Trophoblast cell (in vitro differentiated cells and primary cell): ENCODE measurements around the gene TRIM41.
A peak's percentile ranks its signal among the peaks of the same experiment; 100 is the strongest.
"Not testable (repeated sequence)": the region's sequence is repeated elsewhere in the genome, so short reads cannot be mapped to it uniquely, and the experiment has no call there.

Experiments
- DNase-seq, 2 donors: peaks; one replicate each; pipeline ENCODE4 v3.0.0-alpha.2; 2016
- H2AFZ ChIP-seq: 2 replicates; pipeline ENCODE4 v1.6.1; 2013; ENCODE audit warnings: low read length, moderate library complexity, mild to moderate bottlenecking; ENCODE audit not compliant: insufficient read depth, poor library complexity
- H2AK5ac ChIP-seq: 2 replicates; pipeline ENCODE4 v1.6.1; 2013; ENCODE audit warnings: mild to moderate bottlenecking, low read length
- H2BK120ac ChIP-seq: 2 replicates; pipeline ENCODE4 v1.6.1; 2013; ENCODE audit warnings: low read length, mild to moderate bottlenecking, moderate library complexity; ENCODE audit not compliant: insufficient read depth, poor library complexity
- H2BK12ac ChIP-seq: 2 replicates; pipeline ENCODE4 v1.6.1; 2013; ENCODE audit warnings: mild to moderate bottlenecking, low read length, moderate library complexity
- H2BK5ac ChIP-seq: 2 replicates; pipeline ENCODE4 v1.6.1; 2013; ENCODE audit warnings: low read length, low read depth, moderate library complexity, mild to moderate bottlenecking; ENCODE audit not compliant: poor library complexity
- H3K14ac ChIP-seq: 2 replicates; pipeline ENCODE4 v1.6.1; 2013; ENCODE audit warnings: mild to moderate bottlenecking, low read length
- H3K18ac ChIP-seq: 2 replicates; pipeline ENCODE4 v1.6.1; 2013; ENCODE audit warnings: mild to moderate bottlenecking, low read length
- H3K23ac ChIP-seq: 2 replicates; pipeline ENCODE4 v1.6.1; 2013; ENCODE audit warnings: low read length
- H3K27ac ChIP-seq: 2 replicates; pipeline ENCODE4 v1.5.1; 2013; ENCODE audit warnings: low read depth, mild to moderate bottlenecking, inconsistent platforms, low read length, moderate library complexity
- H3K27me3 ChIP-seq: 2 replicates; pipeline ENCODE4 v1.6.1; 2013; ENCODE audit warnings: inconsistent platforms, mild to moderate bottlenecking, low read length, moderate library complexity; ENCODE audit not compliant: insufficient read depth
- H3K36me3 ChIP-seq, 2 experiments: 1 replicate in 1 of 2; 2 replicates in 1 of 2; pipeline ENCODE4 v1.6.1; 2013; ENCODE audit warnings: low read length in 2 of 2, mild to moderate bottlenecking in 2 of 2, moderate library complexity in 1 of 2; ENCODE audit not compliant: insufficient read depth in 2 of 2, control insufficient read depth in 1 of 2
- H3K4ac ChIP-seq: 2 replicates; pipeline ENCODE4 v1.6.1; 2013; ENCODE audit warnings: low read depth, mild to moderate bottlenecking, low read length, moderate library complexity
- H3K4me1 ChIP-seq, 2 experiments: 1 replicate in 1 of 2; 2 replicates in 1 of 2; pipeline ENCODE4 v1.6.1; 2013; ENCODE audit warnings: low read length in 2 of 2, mild to moderate bottlenecking in 2 of 2, moderate library complexity in 1 of 2; ENCODE audit not compliant: insufficient read depth in 2 of 2, control insufficient read depth in 1 of 2
- H3K4me2 ChIP-seq: 2 replicates; pipeline ENCODE4 v1.6.1; 2013; ENCODE audit warnings: inconsistent platforms, mild to moderate bottlenecking, low read length, moderate library complexity
- H3K4me3 ChIP-seq: 2 replicates; pipeline ENCODE4 v1.5.1; 2013; ENCODE audit warnings: mild to moderate bottlenecking, low read depth, low read length, inconsistent platforms
- H3K79me1 ChIP-seq: one replicate; pipeline ENCODE4 v1.6.1; 2013; ENCODE audit warnings: low read length
- H3K79me2 ChIP-seq: 2 replicates; pipeline ENCODE4 v1.6.1; 2013; ENCODE audit warnings: low read length, mild to moderate bottlenecking; ENCODE audit not compliant: control insufficient read depth, insufficient read depth, poor library complexity
- H3K9ac ChIP-seq: 2 replicates; pipeline ENCODE4 v1.6.1; 2013; ENCODE audit warnings: mild to moderate bottlenecking, low read length
- H3K9me3 ChIP-seq: 2 replicates; pipeline ENCODE4 v1.6.1; 2013; ENCODE audit warnings: low read depth, mild to moderate bottlenecking, control low read depth, inconsistent platforms, low read length; ENCODE audit not compliant: insufficient read depth
- H4K12ac ChIP-seq: 2 replicates; pipeline ENCODE4 v1.6.1; 2013; ENCODE audit warnings: low read depth, mild to moderate bottlenecking, low read length, moderate library complexity
- H4K8ac ChIP-seq: 2 replicates; pipeline ENCODE4 v1.6.1; 2013; ENCODE audit warnings: low read depth, mild to moderate bottlenecking, low read length, moderate library complexity
- H4K91ac ChIP-seq: one replicate; pipeline ENCODE4 v1.6.1; 2013; ENCODE audit warnings: low read depth, mild to moderate bottlenecking, low read length, moderate library complexity
- WGBS: extraction: QIAGEN DNeasy Blood & Tissue Kit; methylation state at CpG from one replicate; pipeline ENCODE4 v1.1.7; 2013; ENCODE audit warnings: missing lambda C conversion rate; ENCODE audit not compliant: insufficient read length, insufficient coverage; ENCODE audit errors: extremely low coverage; 5-methylcytosine and 5-hydroxymethylcytosine counted together

Gene TRIM41

GRCh38 chr5:181209006-181209405, 14.1 kb upstream of the TRIM41 start:
- not testable (repeated sequence) for H3K36me3 ChIP-seq, H2BK5ac ChIP-seq, H3K79me2 ChIP-seq, H3K14ac ChIP-seq, H3K4me2 ChIP-seq, H3K27ac ChIP-seq, H3K23ac ChIP-seq, H4K8ac ChIP-seq, H4K91ac ChIP-seq, H2AFZ ChIP-seq, H3K9me3 ChIP-seq, H3K18ac ChIP-seq, H3K4me3 ChIP-seq, H3K4ac ChIP-seq, H3K9ac ChIP-seq, H3K79me1 ChIP-seq, H2AK5ac ChIP-seq, H2BK12ac ChIP-seq, H2BK120ac ChIP-seq, H4K12ac ChIP-seq
- Histone ChIP-seq H3K27me3 (peaks cover 21% of the 10 kb centered on the region), H3K4me1 (peaks cover 11 to 17% of the 10 kb centered on the region in 2 experiments)
- no CpG with 5 or more reads among the region's 24 CpGs for WGBS
- DNase-seq: peak; percentile 75 to 82

- H3K4ac ChIP-seq, H3K9ac ChIP-seq, H3K79me1 ChIP-seq, H3K18ac ChIP-seq, H2BK12ac ChIP-seq, H3K14ac ChIP-seq, H2BK5ac ChIP-seq, H3K9me3 ChIP-seq, H3K27ac ChIP-seq, H2AFZ ChIP-seq, H3K36me3 ChIP-seq, H3K4me1 ChIP-seq, H2BK120ac ChIP-seq, H4K91ac ChIP-seq, H3K4me3 ChIP-seq, H3K23ac ChIP-seq, H4K12ac ChIP-seq, H3K4me2 ChIP-seq, H2AK5ac ChIP-seq, H3K79me2 ChIP-seq, H4K8ac ChIP-seq: not testable (repeated sequence)
- peak in 1 of 2 donors; percentile 60 for DNase-seq
- peaks cover 11% of the 10 kb centered on the region for H3K27me3 ChIP-seq
- no CpG with 5 or more reads among the region's 11 CpGs for WGBS
These were observed 12.9 kb upstream of the TRIM41 start for GRCh38 chr5:181210148-181210547.

GRCh38 chr5:181210698-181211097, 12.4 kb upstream of the TRIM41 start:
- no CpG with 5 or more reads among the region's 17 CpGs for WGBS
- not testable (repeated sequence) for H3K27me3 ChIP-seq, H2BK12ac ChIP-seq, H3K4me2 ChIP-seq, H2AK5ac ChIP-seq, H3K79me1 ChIP-seq, H3K23ac ChIP-seq, H3K4me1 ChIP-seq, H2AFZ ChIP-seq, H4K12ac ChIP-seq, H3K18ac ChIP-seq, H3K9me3 ChIP-seq, H3K9ac ChIP-seq, H3K27ac ChIP-seq, H3K4me3 ChIP-seq, H2BK5ac ChIP-seq, H4K8ac ChIP-seq, H2BK120ac ChIP-seq, H3K4ac ChIP-seq, H3K36me3 ChIP-seq, H3K14ac ChIP-seq, H3K79me2 ChIP-seq, H4K91ac ChIP-seq
- DNase-seq: peak in 1 of 2 donors; percentile 15

GRCh38 chr5:181211208-181211607, 11.9 kb upstream of the TRIM41 start:
- H3K27me3 ChIP-seq: peaks cover under 1% of the 10 kb centered on the region
- H2BK12ac ChIP-seq: no peak overlapping the region
- no CpG with 5 or more reads among the region's 7 CpGs for WGBS
- no peaks in the 10 kb centered on the region for H3K9me3 ChIP-seq
- no peak overlapping the region for H3K4me2 ChIP-seq
- H3K4ac ChIP-seq: no peak overlapping the region
- DNase-seq: no peak
- no peak overlapping the region for H2AFZ ChIP-seq
- H3K79me1 ChIP-seq: no peaks in the 10 kb centered on the region
- H3K4me3 ChIP-seq: no peak overlapping the region
- H3K4me1 ChIP-seq: no peaks in the 10 kb centered on the region
- no peak overlapping the region for H2BK120ac ChIP-seq
- no peaks in the 10 kb centered on the region for H3K36me3 ChIP-seq
- H3K27ac ChIP-seq: no peak overlapping the region
- H4K91ac ChIP-seq: no peak overlapping the region
- H4K8ac ChIP-seq: no peak overlapping the region
- H3K18ac ChIP-seq: no peak overlapping the region
- no peak overlapping the region for H3K23ac ChIP-seq
- H3K9ac ChIP-seq: no peak overlapping the region
- no peak overlapping the region for H4K12ac ChIP-seq
- H3K14ac ChIP-seq: no peak overlapping the region
- H2AK5ac ChIP-seq: no peak overlapping the region
- H3K79me2 ChIP-seq: no peaks in the 10 kb centered on the region
- no peak overlapping the region for H2BK5ac ChIP-seq
